Prostate gland (tissue), 2 donors: ENCODE data around the gene CHP2.

Experiments used
- CTCF ChIP-seq, 4 experiments: fragments of 200-600 bp in 2 of 4; fragments of 450-650 bp in 2 of 4; sonication (generic) in 2 of 4; IDR thresholded peaks; 1 replicate in 3 of 4; 2 replicates in 1 of 4; pipeline ENCODE4 v1.5.1; 2016 to 2019; ENCODE audit warnings: antibody characterized with exemption in 4 of 4, mild to moderate bottlenecking in 2 of 4, moderate library complexity in 2 of 4
- POLR2AphosphoS5 ChIP-seq: sonication (generic); formaldehyde crosslinking; IDR thresholded peaks from one replicate; pipeline ENCODE4 v1.6.1; 2017; ENCODE audit warnings: antibody characterized with exemption

DNA sequence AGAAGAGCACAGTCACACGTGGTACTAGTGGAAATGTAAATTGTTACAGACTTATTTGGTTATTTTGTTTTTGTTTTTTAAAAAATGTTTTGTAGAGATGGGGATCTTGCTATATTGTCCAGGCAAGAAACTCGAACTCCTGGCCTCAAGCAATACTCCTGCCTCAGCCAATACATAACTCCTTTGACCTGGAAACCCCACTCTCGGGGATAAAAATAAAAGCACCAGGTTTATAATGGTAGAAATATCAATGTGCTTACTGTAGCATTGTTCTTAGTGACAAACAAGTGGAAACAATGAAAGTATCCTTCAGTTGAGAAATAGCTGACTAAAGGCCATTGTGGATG lies 30.1 kb upstream of the CHP2 start:
- TF ChIP-seq CTCF (IDR thresholded peaks at IDR 0.05) (no peak), POLR2AphosphoS5 (no peak)
